GM12878 (cell line): Measurements from ENCODE around the gene MED10. TPM values are rescaled to one million over a fixed set of nuclear protein-coding genes. Genes with fewer than 3 reads are reported as not detected.

ENCODE experiments used
- ATAC-seq: fragments of 200-7000 bp; cut with Tn5 transposase; 3 replicates; pipeline ENCODE4 v1.9.1; 2020; ENCODE audit warnings: mild to moderate bottlenecking, moderate library complexity
- BruUV-seq: library from RNA; stranded (reverse); fragments of 400-500 nt; replicated peaks from 2 replicates; lab custom pipeline; 2021; lab: Mats Ljungman, UMichigan
- CTCF ChIA-PET: fragments of 300-600 bp; sonication (Branson Sonifier 250); formaldehyde crosslinking; extraction: SDS; loops from one replicate; lab custom pipeline; 2021; ENCODE audit warnings: inconsistent platforms; lab: Yijun Ruan, JAX
- POLR2A ChIA-PET: fragments of 350-600 bp; formaldehyde crosslinking; extraction: SDS; loops from one replicate; lab custom pipeline; 2021; ENCODE audit warnings: inconsistent platforms; lab: Charles Lee
- RAD21 ChIA-PET: fragments of 300-600 bp; sonication (Branson Sonifier 250); formaldehyde crosslinking; loops from one replicate; lab custom pipeline; 2023; ENCODE audit warnings: antibody characterized with exemption; ENCODE audit not compliant: unreplicated experiment; lab: Charles Lee
- SMC1A ChIA-PET: fragments of 300-600 bp; sonication (Branson Sonifier 250); formaldehyde crosslinking; loops from one replicate; lab custom pipeline; 2023; ENCODE audit not compliant: unreplicated experiment, uncharacterized antibody; lab: Charles Lee
- DNase-seq: peaks from one replicate; pipeline ENCODE4 v3.0.0-alpha.2; 2011; ENCODE audit warnings: low read depth, low spot score
- FAIRE-seq: peaks from 3 replicates; lab custom pipeline; 2011; peaks lifted over from hg19 to GRCh38; lab: Jason Lieb, UNC
- H2AFZ ChIP-seq: 2 replicates; pipeline ENCODE4 v1.6.0; 2011; ENCODE audit warnings: low read depth, low read length, control low read depth; ENCODE audit not compliant: control insufficient read depth
- H3K27ac ChIP-seq: 2 replicates; pipeline ENCODE4 v1.5.1; 2011; ENCODE audit warnings: control low read depth; ENCODE audit not compliant: control insufficient read depth, insufficient read depth
- H3K27me3 ChIP-seq, 2 experiments: replicated peaks in 1 of 2; 2 replicates each; pipeline versions ENCODE4 v1.6.0 to v1.6.1; 2011; ENCODE audit warnings: low read length in 1 of 2; ENCODE audit not compliant: control insufficient read depth in 2 of 2, insufficient read depth in 2 of 2
- H3K36me3 ChIP-seq, 2 experiments: 2 replicates each; pipeline ENCODE4 v1.5.1; 2011; ENCODE audit warnings: low read length in 1 of 2; ENCODE audit not compliant: control insufficient read depth in 2 of 2, insufficient read depth in 2 of 2
- H3K4me1 ChIP-seq: 2 replicates; pipeline ENCODE4 v1.6.1; 2011; ENCODE audit warnings: mild to moderate bottlenecking, low read length, moderate library complexity, mixed read lengths; ENCODE audit not compliant: control insufficient read depth, insufficient read depth
- H3K4me2 ChIP-seq: 2 replicates; pipeline ENCODE4 v1.6.0; 2011; ENCODE audit warnings: control low read depth; ENCODE audit not compliant: control insufficient read depth, insufficient read depth
- H3K4me3 ChIP-seq: fragments of 200-600 bp; sonication (generic); 2 replicates; pipeline ENCODE4 v1.5.1; 2016
- H3K79me2 ChIP-seq: 2 replicates; pipeline ENCODE4 v1.6.0; 2011; ENCODE audit warnings: low read length; ENCODE audit not compliant: control insufficient read depth, insufficient read depth
- H3K9ac ChIP-seq: 2 replicates; pipeline ENCODE4 v1.8.0; 2011; ENCODE audit warnings: low read length, control low read depth, mixed read lengths; ENCODE audit not compliant: control insufficient read depth, insufficient read depth
- H3K9me3 ChIP-seq: replicated peaks from 3 replicates; pipeline ENCODE4 v1.5.1; 2011; ENCODE audit warnings: mild to moderate bottlenecking, low read length; ENCODE audit not compliant: control insufficient read depth, insufficient read depth
- H4K20me1 ChIP-seq: 2 replicates; pipeline ENCODE4 v1.6.0; 2011; ENCODE audit not compliant: control insufficient read depth, insufficient read depth
- BACH1 ChIP-seq: fragments of 450-650 bp; IDR thresholded peaks from 2 replicates; pipeline ENCODE4 v1.6.1; 2017; ENCODE audit warnings: mild to moderate bottlenecking, borderline replicate concordance
- CBX3 ChIP-seq: fragments of 200-600 bp; sonication (generic); IDR thresholded peaks from 2 replicates; pipeline ENCODE4 v1.6.1; 2016; ENCODE audit warnings: low read depth, borderline replicate concordance
- CEBPB ChIP-seq, 2 experiments: fragments of 150-350 bp in 1 of 2; IDR thresholded peaks; 2 replicates each; pipeline ENCODE4 v1.6.1; 2012 to 2014; ENCODE audit warnings: low read depth in 2 of 2, low read length in 2 of 2, borderline replicate concordance in 1 of 2, inconsistent platforms in 1 of 2
- CEBPZ ChIP-seq: fragments of 150-350 bp; IDR thresholded peaks from 2 replicates; pipeline ENCODE4 v1.6.1; 2016; ENCODE audit warnings: low read depth, low read length
- EP300 ChIP-seq, 2 experiments: fragments of 150-350 bp in 1 of 2; IDR thresholded peaks; 2 replicates each; pipeline ENCODE4 v1.6.1; 2011 to 2012; ENCODE audit warnings: low read depth in 2 of 2, low read length in 2 of 2, borderline replicate concordance in 1 of 2, improper control_type of control experiment in 1 of 2, inconsistent platforms in 1 of 2; ENCODE audit not compliant: control insufficient read depth in 1 of 2
- KLF5 ChIP-seq: fragments of 450-650 bp; IDR thresholded peaks from 2 replicates; pipeline ENCODE4 v1.6.1; 2014; ENCODE audit warnings: mild to moderate bottlenecking; ENCODE audit not compliant: partially characterized antibody
- NBN ChIP-seq: fragments of 450-650 bp; IDR thresholded peaks from 2 replicates; pipeline ENCODE4 v1.6.1; 2016
- RELA ChIP-seq: fragments of 450-650 bp; IDR thresholded peaks from 2 replicates; pipeline ENCODE4 v1.8.0; 2014; ENCODE audit warnings: borderline replicate concordance; ENCODE audit not compliant: partially characterized antibody
- RUNX3 ChIP-seq: IDR thresholded peaks from 2 replicates; pipeline ENCODE4 v1.6.1; 2012; ENCODE audit warnings: low read length, inconsistent platforms
- SRF ChIP-seq, 2 experiments: IDR thresholded peaks; 2 replicates each; pipeline ENCODE4 v1.6.1; 2011; ENCODE audit warnings: low read depth in 2 of 2, low read length in 2 of 2, mild to moderate bottlenecking in 1 of 2, moderate library complexity in 1 of 2
- YBX1 ChIP-seq: fragments of 450-650 bp; IDR thresholded peaks from 2 replicates; pipeline ENCODE4 v1.6.1; 2016; ENCODE audit warnings: antibody characterized with exemption
- ZBTB4 ChIP-seq: fragments of 450-650 bp; formaldehyde crosslinking; IDR thresholded peaks from 2 replicates; pipeline ENCODE4 v1.4.0; 2022; ENCODE audit warnings: mild to moderate bottlenecking, moderate library complexity
- WGBS: methylation state at CpG from one replicate; pipeline ENCODE4 v1.1.6; 2016; ENCODE audit warnings: low lambda C conversion rate; ENCODE audit not compliant: insufficient replicate concordance, insufficient coverage; ENCODE audit errors: missing lambda C conversion rate; 5-methylcytosine and 5-hydroxymethylcytosine counted together
- in situ Hi-C: fragments of 300-500 bp; cut with MboI; formaldehyde crosslinking; loops from 9 replicates; pipeline ENCODE4 v1.14.3; 2018; ENCODE audit warnings: mixed read lengths
- intact Hi-C: fragments of 100-400 bp; cut with micrococcal nuclease; formaldehyde crosslinking; loops from one replicate; pipeline ENCODE4 v1.14.2; 2022; ENCODE audit not compliant: unreplicated experiment
- polyA plus RNA-seq, 11 experiments: library from polyadenylated mRNA; depleted of rRNA in 4 of 11; unstranded in 6 of 11; stranded (reverse) in 5 of 11; fragments of >200 nt; fragmentation: Nextera tagmentation in 4 of 11; fragmentation: Illumina TruSeq in 1 of 11; extraction: Ambion mirVana in 4 of 11; extraction: Trizol in 1 of 11; gene quantifications; 1 replicate in 1 of 11; 2 replicates in 10 of 11; pipeline versions ENCODE4 v1.2.1 to v1.2.3, GENCODE V29; 2011 to 2016; ENCODE audit warnings: inconsistent platforms in 2 of 11, missing spikeins in 2 of 11, low read depth in 1 of 11
- total RNA-seq, 4 experiments: library from RNA; depleted of rRNA in 3 of 4; stranded (reverse); fragments of >200 nt in 3 of 4; fragmentation: Illumina TruSeq in 1 of 4; extraction: Trizol in 1 of 4; gene quantifications; 2 replicates each; pipeline versions ENCODE4 v1.2.1 to v1.2.3, GENCODE V29; 2013 to 2021
- TF ChIP-seq, protein P1 (sequence below): fragments of 450-650 bp; IDR thresholded peaks from 2 replicates; pipeline ENCODE4 v1.6.1; 2018; ENCODE audit warnings: borderline replicate concordance, mild to moderate bottlenecking; ENCODE audit not compliant: partially characterized antibody

Gene MED10
- total and polyA plus RNA-seq, 10 of the 15 experiments (the other 5 are each of a cell fraction or from before 2014, with no cell fraction given), result 21.2 to 111 (median 46.6) TPM

DNA sequence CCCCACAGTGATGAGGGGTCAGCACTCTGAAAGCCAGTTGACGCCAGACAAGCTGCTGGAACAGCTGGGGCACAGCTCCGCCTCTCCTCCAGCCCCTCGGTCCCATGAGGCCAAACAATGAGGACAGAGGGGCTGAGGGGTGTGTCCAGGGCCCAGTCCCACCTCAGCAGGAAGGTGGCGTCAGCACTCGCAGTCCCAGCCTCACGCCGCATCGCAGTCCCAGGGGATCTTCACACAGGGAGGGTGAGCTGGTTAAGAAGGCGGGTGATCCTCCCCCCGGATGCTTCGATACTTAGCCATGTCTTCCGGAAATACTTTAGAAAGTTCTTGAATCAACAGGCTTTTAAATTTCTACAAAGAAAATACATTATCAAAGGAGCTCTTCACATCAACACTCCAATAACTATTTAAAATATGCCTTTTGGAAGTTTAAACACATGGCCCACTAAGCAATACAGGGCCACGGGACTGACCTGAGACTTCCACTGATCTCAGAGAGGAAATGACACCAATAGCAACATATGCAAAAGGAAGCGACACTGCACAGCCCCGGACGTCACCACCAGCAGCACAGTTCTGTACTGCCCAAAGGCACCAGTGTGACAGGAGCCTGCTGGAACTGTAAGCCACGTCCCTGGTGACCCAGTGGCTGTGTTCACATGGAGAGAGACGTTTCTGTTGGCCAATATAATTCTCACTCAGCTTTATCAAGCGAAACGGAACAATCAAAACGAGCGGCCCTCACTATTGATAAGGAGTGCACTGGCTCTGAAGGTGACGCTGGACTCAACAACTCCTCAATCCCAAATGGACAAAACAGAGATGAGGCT lies 5.9 kb downstream of the MED10 start:
- ChIA-PET RAD21 (no interaction called here), SMC1A (interaction anchor here (0.6 kb wide), 1 partner anchor 200 kb away, joined by 3 read pairs; no protein-coding TSS in a partner anchor), CTCF (interaction anchor here (0.8 to 1.7 kb wide), 3 partner anchors 10 to 202 kb away, joined by 3 to 5 read pairs (median 3); no protein-coding TSS in a partner anchor), POLR2A (no interaction called here)
- FAIRE-seq (no peak), ATAC-seq (peak; percentile 6; the same call in 1 of the 3 replicates), DNase-seq (no peak)
- Histone ChIP-seq H3K4me3 (no peak overlapping the region), H3K9me3 (no peaks in the 10 kb centered on the region), H3K27ac (no peak overlapping the region), H2AFZ (no peak overlapping the region), H3K27me3 (no peaks in the 10 kb centered on the region), H3K36me3 (peaks cover 31 to 58% of the 10 kb centered on the region in 2 experiments), H3K9ac (no peak overlapping the region), H3K4me2 (no peak overlapping the region), H3K79me2 (peaks cover 22% of the 10 kb centered on the region), H4K20me1 (0 out of 2 replicates have a peak, but pooled peaks cover 3% of the 10 kb centered on the region), H3K4me1 (no peaks in the 10 kb centered on the region)
- in situ Hi-C loops (loop anchor here (10.0 kb wide), 1 partner anchor 362 kb away; no protein-coding TSS in a partner anchor), intact Hi-C loops (loop anchor here (10.0 kb wide), 1 partner anchor 202 kb away; no protein-coding TSS in a partner anchor)
- WGBS, result 93% methylated on average over 23 of the region's 23 CpGs
- no TSS peak for BruUV-seq
- no peak for TF ChIP-seq CEBPB (IDR thresholded peaks at IDR 0.05; ENCODE audit: borderline replicate concordance in 1 of 2, low read depth in 2 of 2, low read length in 2 of 2)
- no peak for TF ChIP-seq BACH1
- TF ChIP-seq YBX1, result no peak
- TF ChIP-seq KLF5, result no peak
- TF ChIP-seq SRF (IDR thresholded peaks at IDR 0.05; ENCODE audit: low read depth in 2 of 2, low read length in 2 of 2), result no peak
- TF ChIP-seq RUNX3, result no peak
- no peak for TF ChIP-seq EP300 (IDR thresholded peaks at IDR 0.05; ENCODE audit: borderline replicate concordance in 1 of 2, control insufficient read depth in 1 of 2, low read depth in 2 of 2, low read length in 2 of 2)
- TF ChIP-seq CEBPZ, result no peak
- TF ChIP-seq ZBTB4 (CRISPR knock-in tag), result no peak
- no peak for TF ChIP-seq NBN
- TF ChIP-seq CBX3, result no peak
- TF ChIP-seq, protein P1, sequence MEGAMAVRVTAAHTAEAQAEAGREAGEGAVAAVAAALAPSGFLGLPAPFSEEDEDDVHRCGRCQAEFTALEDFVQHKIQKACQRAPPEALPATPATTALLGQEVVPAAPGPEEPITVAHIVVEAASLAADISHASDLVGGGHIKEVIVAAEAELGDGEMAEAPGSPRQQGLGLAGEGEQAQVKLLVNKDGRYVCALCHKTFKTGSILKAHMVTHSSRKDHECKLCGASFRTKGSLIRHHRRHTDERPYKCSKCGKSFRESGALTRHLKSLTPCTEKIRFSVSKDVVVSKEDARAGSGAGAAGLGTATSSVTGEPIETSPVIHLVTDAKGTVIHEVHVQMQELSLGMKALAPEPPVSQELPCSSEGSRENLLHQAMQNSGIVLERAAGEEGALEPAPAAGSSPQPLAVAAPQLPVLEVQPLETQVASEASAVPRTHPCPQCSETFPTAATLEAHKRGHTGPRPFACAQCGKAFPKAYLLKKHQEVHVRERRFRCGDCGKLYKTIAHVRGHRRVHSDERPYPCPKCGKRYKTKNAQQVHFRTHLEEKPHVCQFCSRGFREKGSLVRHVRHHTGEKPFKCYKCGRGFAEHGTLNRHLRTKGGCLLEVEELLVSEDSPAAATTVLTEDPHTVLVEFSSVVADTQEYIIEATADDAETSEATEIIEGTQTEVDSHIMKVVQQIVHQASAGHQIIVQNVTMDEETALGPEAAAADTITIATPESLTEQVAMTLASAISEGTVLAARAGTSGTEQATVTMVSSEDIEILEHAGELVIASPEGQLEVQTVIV, result no peak
- no peak for TF ChIP-seq RELA
